Liver (tissue), 9 donors: ENCODE results near the gene SH3RF3. TPM values are rescaled to one million over a fixed set of nuclear protein-coding genes. Genes with fewer than 3 reads are reported as not detected.

Experiments
- DNase-seq: peaks from one replicate; pipeline ENCODE4 v3.0.0-alpha.2; 2017; ENCODE audit warnings: low spot score
- H3K27ac ChIP-seq, 2 donors: one replicate each; pipeline ENCODE4 v1.7.0; 2013; ENCODE audit warnings: inconsistent platforms in 2 of 2, low read length in 2 of 2, control low read depth in 1 of 2, low read depth in 1 of 2, mild to moderate bottlenecking in 1 of 2
- H3K27me3 ChIP-seq, 4 donors: one replicate each; pipeline versions ENCODE4 v1.6.1 to v1.7.0; 2013; ENCODE audit warnings: low read length in 3 of 4, inconsistent platforms in 1 of 4, mild to moderate bottlenecking in 1 of 4, moderate library complexity in 1 of 4; ENCODE audit not compliant: control insufficient read depth in 4 of 4, insufficient read depth in 4 of 4
- H3K36me3 ChIP-seq, 4 donors: one replicate each; pipeline versions ENCODE4 v1.6.1 to v1.7.0; 2013; ENCODE audit warnings: low read length in 3 of 4, mild to moderate bottlenecking in 3 of 4, low read depth in 1 of 4, moderate library complexity in 1 of 4; ENCODE audit not compliant: control insufficient read depth in 4 of 4, insufficient read depth in 3 of 4
- H3K4me1 ChIP-seq, 4 donors: one replicate each; pipeline versions ENCODE4 v1.6.1 to v1.7.0; 2013; ENCODE audit warnings: low read length in 3 of 4, mild to moderate bottlenecking in 3 of 4, moderate library complexity in 1 of 4; ENCODE audit not compliant: control insufficient read depth in 4 of 4, insufficient read depth in 4 of 4
- H3K4me3 ChIP-seq, 3 donors: one replicate each; pipeline versions ENCODE4 v1.6.1 to v1.7.0; 2013; ENCODE audit warnings: low read length in 3 of 3, control low read depth in 1 of 3, low read depth in 1 of 3, mild to moderate bottlenecking in 1 of 3
- H3K9ac ChIP-seq, 2 donors: one replicate each; pipeline ENCODE4 v1.7.0; 2013; ENCODE audit warnings: low read length in 2 of 2, mild to moderate bottlenecking in 2 of 2, moderate library complexity in 2 of 2, control low read depth in 1 of 2, low read depth in 1 of 2
- H3K9me3 ChIP-seq, 4 donors: one replicate each; pipeline versions ENCODE4 v1.6.1 to v1.7.0; 2013; ENCODE audit warnings: low read length in 3 of 4; ENCODE audit not compliant: control insufficient read depth in 4 of 4
- CTCF ChIP-seq: fragments of 150-350 bp; IDR thresholded peaks from 2 replicates; pipeline ENCODE4 v1.5.1; 2017; ENCODE audit warnings: improper control_type of control experiment, low read depth, low read length; ENCODE audit not compliant: missing input control
- EGR1 ChIP-seq, 2 donors: IDR thresholded peaks; 2 replicates each; pipeline ENCODE4 v1.6.1; 2016 to 2018; ENCODE audit warnings: antibody characterized with exemption in 2 of 2, low read depth in 2 of 2
- FOXA1 ChIP-seq: IDR thresholded peaks from 2 replicates; pipeline ENCODE4 v1.6.1; 2016; ENCODE audit warnings: antibody characterized with exemption
- FOXA2 ChIP-seq: IDR thresholded peaks from 2 replicates; pipeline ENCODE4 v1.6.1; 2016; ENCODE audit warnings: antibody characterized with exemption
- GABPA ChIP-seq, 2 donors: IDR thresholded peaks in 1 of 2; conservative IDR thresholded peaks in 1 of 2; 2 replicates each; pipeline ENCODE4 v1.6.1; 2016; ENCODE audit warnings: antibody characterized with exemption in 2 of 2, mild to moderate bottlenecking in 1 of 2, moderate library complexity in 1 of 2
- HNF4A ChIP-seq, 2 donors: conservative IDR thresholded peaks; 2 replicates each; pipeline ENCODE4 v1.6.1; 2016; ENCODE audit warnings: antibody characterized with exemption in 2 of 2, mild to moderate bottlenecking in 2 of 2
- HNF4G ChIP-seq: IDR thresholded peaks from 2 replicates; pipeline ENCODE4 v1.6.1; 2016; ENCODE audit warnings: antibody characterized with exemption
- JUND ChIP-seq, 2 donors: IDR thresholded peaks; 2 replicates each; pipeline ENCODE4 v1.6.1; 2016; ENCODE audit warnings: antibody characterized with exemption in 2 of 2
- MAX ChIP-seq: IDR thresholded peaks from 2 replicates; pipeline ENCODE4 v1.6.1; 2016; ENCODE audit warnings: antibody characterized with exemption
- NR2F2 ChIP-seq: IDR thresholded peaks from 2 replicates; pipeline ENCODE4 v1.6.1; 2016; ENCODE audit warnings: antibody characterized with exemption
- RAD21 ChIP-seq, 2 donors: IDR thresholded peaks; 2 replicates each; pipeline ENCODE4 v1.6.1; 2016; ENCODE audit warnings: antibody characterized with exemption in 2 of 2, mild to moderate bottlenecking in 2 of 2
- REST ChIP-seq: IDR thresholded peaks from 2 replicates; pipeline ENCODE4 v1.6.1; 2016; ENCODE audit warnings: antibody characterized with exemption, mild to moderate bottlenecking
- RXRA ChIP-seq, 2 donors: IDR thresholded peaks; 2 replicates each; pipeline ENCODE4 v1.6.1; 2017 to 2018; ENCODE audit warnings: antibody characterized with exemption in 2 of 2, mild to moderate bottlenecking in 1 of 2
- SP1 ChIP-seq: IDR thresholded peaks from 2 replicates; pipeline ENCODE4 v1.6.1; 2018; ENCODE audit warnings: antibody characterized with exemption, mild to moderate bottlenecking
- TAF1 ChIP-seq: conservative IDR thresholded peaks from 2 replicates; pipeline ENCODE4 v1.6.1; 2016; ENCODE audit warnings: antibody characterized with exemption, mild to moderate bottlenecking
- YY1 ChIP-seq: IDR thresholded peaks from 2 replicates; pipeline ENCODE4 v1.6.1; 2016; ENCODE audit warnings: antibody characterized with exemption, mild to moderate bottlenecking
- ZBTB33 ChIP-seq: IDR thresholded peaks from 2 replicates; pipeline ENCODE4 v1.6.1; 2016; ENCODE audit warnings: antibody characterized with exemption
- WGBS: extraction: QIAGEN DNeasy Blood & Tissue Kit; methylation state at CpG from one replicate; pipeline ENCODE4 v1.1.7; 2013; 5-methylcytosine and 5-hydroxymethylcytosine counted together
- polyA plus RNA-seq, 2 donors: library from polyadenylated mRNA; stranded (reverse) in 1 of 2; unstranded in 1 of 2; fragments of 200-250 nt in 1 of 2; fragments of >200 nt in 1 of 2; fragmentation: Nextera tagmentation in 1 of 2; extraction: Ambion mirVana in 1 of 2; gene quantifications; one replicate each; pipeline versions ENCODE4 v1.2.1 to v1.2.3, GENCODE V29; 2013 to 2015
- total RNA-seq, 2 donors: library from RNA; depleted of rRNA; stranded (reverse); fragments of >200 nt; gene quantifications; one replicate each; pipeline ENCODE4 v1.2.3, GENCODE V29; 2014
- TF ChIP-seq, protein P1 (sequence below): IDR thresholded peaks from 2 replicates; pipeline ENCODE4 v1.6.1; 2016; ENCODE audit warnings: antibody characterized with exemption
- donor health status: healthy.
- donor health status: healthy.
- donor health status: healthy.
- donor health status: healthy.
- donor health status: healthy.

Gene SH3RF3
- total and polyA plus RNA-seq, 4 donors = 0.11 to 1.0 (median 0.54) TPM

DNA sequence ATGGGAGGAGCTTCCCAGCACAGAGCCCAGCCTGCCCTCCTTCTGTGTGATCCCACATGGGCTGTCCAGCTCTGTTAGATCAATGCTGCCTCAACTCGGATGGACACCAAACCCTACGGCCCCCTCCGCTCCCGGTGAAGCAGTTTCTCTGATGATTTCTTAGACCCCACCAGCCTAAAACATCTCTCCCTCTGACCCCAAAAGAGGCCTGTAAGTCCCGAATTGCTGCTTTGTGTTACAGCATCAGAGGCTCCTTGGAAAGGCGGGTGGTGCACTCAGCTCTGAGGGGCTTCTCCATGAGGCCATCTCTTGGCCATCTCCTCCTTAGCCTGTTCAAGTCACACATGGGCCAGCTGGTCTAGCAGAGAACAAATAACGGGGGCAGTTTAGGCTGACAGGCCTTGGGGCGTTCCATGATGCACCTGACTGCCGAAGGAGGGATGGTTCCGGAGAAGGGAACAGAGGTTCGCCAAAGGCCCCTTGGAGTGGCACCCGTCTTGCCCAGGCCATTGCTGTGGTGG lies 240.7 kb downstream of the SH3RF3 start:
- Histone ChIP-seq H3K4me1 (no peaks in the 10 kb centered on the region), H3K27ac (no peak overlapping the region), H3K4me3 (no peak overlapping the region), H3K27me3 (no peaks in the 10 kb centered on the region), H3K9ac (no peak overlapping the region), H3K36me3 (no peaks in the 10 kb centered on the region), H3K9me3 (no peaks in the 10 kb centered on the region)
- TF ChIP-seq YY1 (no peak), TAF1 (no peak), REST (no peak), CTCF (no peak), FOXA1 (no peak), JUND (IDR thresholded peaks at IDR 0.05) (no peak), SP1 (no peak), NR2F2 (no peak), ZBTB33 (no peak), EGR1 (IDR thresholded peaks at IDR 0.05; ENCODE audit: low read depth in 2 of 2) (no peak), MAX (no peak), RXRA (IDR thresholded peaks at IDR 0.05) (no peak), GABPA (IDR thresholded peaks at IDR 0.05 in 1 of 2, conservative IDR thresholded peaks at IDR 0.05 in 1 of 2) (no peak), HNF4A (conservative IDR thresholded peaks at IDR 0.05) (no peak), HNF4G (no peak), RAD21 (IDR thresholded peaks at IDR 0.05) (no peak), FOXA2 (no peak)
- TF ChIP-seq, protein P1, sequence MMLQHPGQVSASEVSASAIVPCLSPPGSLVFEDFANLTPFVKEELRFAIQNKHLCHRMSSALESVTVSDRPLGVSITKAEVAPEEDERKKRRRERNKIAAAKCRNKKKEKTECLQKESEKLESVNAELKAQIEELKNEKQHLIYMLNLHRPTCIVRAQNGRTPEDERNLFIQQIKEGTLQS = no peak
- no peak for DNase-seq
- WGBS = 95% methylated on average over 12 of the region's 12 CpGs
